Measurements from ENCODE around the gene CETP.

Gene CETP

GRCh38 chr16:57016831-57017230 lies 55.1 kb downstream of the CETP start:
- H3K36me3 ChIP-seq (ENCODE audit: insufficient read depth, insufficient read length, low read length): no peaks in the 10 kb centered on the region
- H3K4me3 ChIP-seq (ENCODE audit: insufficient read length, low read depth): no peak overlapping the region
- DNase-seq (ENCODE audit: low read depth, low spot score): no peak
- peaks cover 1% of the 10 kb centered on the region for H3K4me1 ChIP-seq (ENCODE audit: insufficient read depth, insufficient read length)
- H3K9me3 ChIP-seq (ENCODE audit: insufficient read depth, low read length): no peaks in the 10 kb centered on the region
- TF ChIP-seq ZNF274 (IDR thresholded peaks at IDR 0.05; ENCODE audit: low read depth, low read length) (no peak), YY1 (IDR thresholded peaks at IDR 0.05; ENCODE audit: insufficient read depth, insufficient read length) (no peak), SUZ12 (IDR thresholded peaks at IDR 0.05; ENCODE audit: extremely low read depth, insufficient read depth, insufficient read length) (no peak)
- H3K27me3 ChIP-seq (ENCODE audit: insufficient read depth, insufficient read length): no peaks in the 10 kb centered on the region
- no peak overlapping the region for H3K9ac ChIP-seq (ENCODE audit: insufficient read length, low read depth)

- Histone ChIP-seq H3K4me3 (ENCODE audit: insufficient read length, low read depth) (no peak overlapping the region), H3K27me3 (ENCODE audit: insufficient read depth, insufficient read length) (no peaks in the 10 kb centered on the region)
- no peak for DNase-seq (ENCODE audit: low read depth, low spot score)
These were observed 55.5 kb downstream of the CETP start for GRCh38 chr16:57017251-57017650.

GRCh38 chr16:57019746-57020145 lies 58.0 kb downstream of the CETP start:
- H3K9me3 ChIP-seq (ENCODE audit: insufficient read depth, low read length): no peaks in the 10 kb centered on the region
- no peak overlapping the region for H3K9ac ChIP-seq (ENCODE audit: insufficient read length, low read depth)
- H3K36me3 ChIP-seq (ENCODE audit: insufficient read depth, insufficient read length, low read length): no peaks in the 10 kb centered on the region
- no peak for DNase-seq (ENCODE audit: low read depth, low spot score)
- H3K4me1 ChIP-seq (ENCODE audit: insufficient read depth, insufficient read length): no peaks in the 10 kb centered on the region
- no peak for TF ChIP-seq SUZ12 (IDR thresholded peaks at IDR 0.05; ENCODE audit: extremely low read depth, insufficient read depth, insufficient read length)
- no peak for TF ChIP-seq ZNF274 (IDR thresholded peaks at IDR 0.05; ENCODE audit: low read depth, low read length)
- TF ChIP-seq YY1 (IDR thresholded peaks at IDR 0.05; ENCODE audit: insufficient read depth, insufficient read length): no peak
- no peak overlapping the region for H3K4me3 ChIP-seq (ENCODE audit: insufficient read length, low read depth)
- no peaks in the 10 kb centered on the region for H3K27me3 ChIP-seq (ENCODE audit: insufficient read depth, insufficient read length)

More at GRCh38 chr16:57017251-57017650, 55.5 kb downstream of the CETP start:
- peaks cover under 1% of the 10 kb centered on the region for H3K4me1 ChIP-seq (ENCODE audit: insufficient read depth, insufficient read length)
- no peaks in the 10 kb centered on the region for H3K9me3 ChIP-seq (ENCODE audit: insufficient read depth, low read length)
- TF ChIP-seq ZNF274 (IDR thresholded peaks at IDR 0.05; ENCODE audit: low read depth, low read length) (no peak), YY1 (IDR thresholded peaks at IDR 0.05; ENCODE audit: insufficient read depth, insufficient read length) (no peak), SUZ12 (IDR thresholded peaks at IDR 0.05; ENCODE audit: extremely low read depth, insufficient read depth, insufficient read length) (no peak)
- no peaks in the 10 kb centered on the region for H3K36me3 ChIP-seq (ENCODE audit: insufficient read depth, insufficient read length, low read length)
- H3K9ac ChIP-seq (ENCODE audit: insufficient read length, low read depth): no peak overlapping the region

GRCh38 chr16:57020651-57021050 lies 58.9 kb downstream of the CETP start:
- no peaks in the 10 kb centered on the region for H3K9me3 ChIP-seq (ENCODE audit: insufficient read depth, low read length)
- H3K4me3 ChIP-seq (ENCODE audit: insufficient read length, low read depth): no peak overlapping the region
- TF ChIP-seq YY1 (IDR thresholded peaks at IDR 0.05; ENCODE audit: insufficient read depth, insufficient read length) (no peak), SUZ12 (IDR thresholded peaks at IDR 0.05; ENCODE audit: extremely low read depth, insufficient read depth, insufficient read length) (no peak)
- H3K4me1 ChIP-seq (ENCODE audit: insufficient read depth, insufficient read length): no peaks in the 10 kb centered on the region
- no peaks in the 10 kb centered on the region for H3K36me3 ChIP-seq (ENCODE audit: insufficient read depth, insufficient read length, low read length)
- DNase-seq (ENCODE audit: low read depth, low spot score): no peak
- H3K9ac ChIP-seq (ENCODE audit: insufficient read length, low read depth): no peak overlapping the region
- H3K27me3 ChIP-seq (ENCODE audit: insufficient read depth, insufficient read length): no peaks in the 10 kb centered on the region

- no peak for DNase-seq (ENCODE audit: low read depth, low spot score)
- TF ChIP-seq YY1 (IDR thresholded peaks at IDR 0.05; ENCODE audit: insufficient read depth, insufficient read length) (no peak), SUZ12 (IDR thresholded peaks at IDR 0.05; ENCODE audit: extremely low read depth, insufficient read depth, insufficient read length) (no peak), ZNF274 (IDR thresholded peaks at IDR 0.05; ENCODE audit: low read depth, low read length) (no peak)
- H3K36me3 ChIP-seq (ENCODE audit: insufficient read depth, insufficient read length, low read length): no peaks in the 10 kb centered on the region
- no peaks in the 10 kb centered on the region for H3K4me1 ChIP-seq (ENCODE audit: insufficient read depth, insufficient read length)
- no peaks in the 10 kb centered on the region for H3K9me3 ChIP-seq (ENCODE audit: insufficient read depth, low read length)
- H3K9ac ChIP-seq (ENCODE audit: insufficient read length, low read depth): no peak overlapping the region
- H3K27me3 ChIP-seq (ENCODE audit: insufficient read depth, insufficient read length): no peaks in the 10 kb centered on the region
- no peak overlapping the region for H3K4me3 ChIP-seq (ENCODE audit: insufficient read length, low read depth)
These were observed 60.0 kb downstream of the CETP start for GRCh38 chr16:57021757-57022156.

- no peak overlapping the region for H3K4me3 ChIP-seq (ENCODE audit: insufficient read length, low read depth)
- DNase-seq (ENCODE audit: low read depth, low spot score): no peak
- H3K9ac ChIP-seq (ENCODE audit: insufficient read length, low read depth): no peak overlapping the region
- no peaks in the 10 kb centered on the region for H3K36me3 ChIP-seq (ENCODE audit: insufficient read depth, insufficient read length, low read length)
- TF ChIP-seq ZNF274 (IDR thresholded peaks at IDR 0.05; ENCODE audit: low read depth, low read length): no peak
- no peaks in the 10 kb centered on the region for H3K9me3 ChIP-seq (ENCODE audit: insufficient read depth, low read length)
- no peaks in the 10 kb centered on the region for H3K4me1 ChIP-seq (ENCODE audit: insufficient read depth, insufficient read length)
- H3K27me3 ChIP-seq (ENCODE audit: insufficient read depth, insufficient read length): no peaks in the 10 kb centered on the region
These were observed 60.7 kb downstream of the CETP start for GRCh38 chr16:57022445-57022844.

- H3K4me3 ChIP-seq (ENCODE audit: insufficient read length, low read depth): no peak overlapping the region
These were observed 61.9 kb downstream of the CETP start for GRCh38 chr16:57023541-57024249.

More at GRCh38 chr16:57023541-57024249, 61.9 kb downstream of the CETP start:
- no peak overlapping the region for H3K9ac ChIP-seq (ENCODE audit: insufficient read length, low read depth)
- DNase-seq (ENCODE audit: low read depth, low spot score): no peak
- TF ChIP-seq ZNF274 (IDR thresholded peaks at IDR 0.05; ENCODE audit: low read depth, low read length): no peak
- no peak for TF ChIP-seq SUZ12 (IDR thresholded peaks at IDR 0.05; ENCODE audit: extremely low read depth, insufficient read depth, insufficient read length)
- no peak for TF ChIP-seq YY1 (IDR thresholded peaks at IDR 0.05; ENCODE audit: insufficient read depth, insufficient read length)
- H3K36me3 ChIP-seq (ENCODE audit: insufficient read depth, insufficient read length, low read length): no peaks in the 10 kb centered on the region
- no peaks in the 10 kb centered on the region for H3K4me1 ChIP-seq (ENCODE audit: insufficient read depth, insufficient read length)
- no peaks in the 10 kb centered on the region for H3K9me3 ChIP-seq (ENCODE audit: insufficient read depth, low read length)
- no peaks in the 10 kb centered on the region for H3K27me3 ChIP-seq (ENCODE audit: insufficient read depth, insufficient read length)

Data from NT2/D1 (cell line).